GM12878 (cell line): ENCODE results near the gene ARID5B. TPM values are rescaled to one million over a fixed set of nuclear protein-coding genes. Genes with fewer than 3 reads are reported as not detected.

Experiments used
- BMI1 ChIP-seq: fragments of 450-650 bp; IDR thresholded peaks from 2 replicates; pipeline ENCODE4 v1.6.1; 2016; ENCODE audit warnings: mild to moderate bottlenecking, moderate library complexity, borderline replicate concordance
- CHD1 ChIP-seq: IDR thresholded peaks from 2 replicates; pipeline ENCODE4 v1.6.1; 2012; ENCODE audit warnings: low read depth, low read length, improper control_type of control experiment
- CREB1 ChIP-seq: IDR thresholded peaks from 2 replicates; pipeline ENCODE4 v1.6.1; 2012; ENCODE audit warnings: low read depth, mild to moderate bottlenecking, inconsistent platforms
- ESRRA ChIP-seq: IDR thresholded peaks from 2 replicates; pipeline ENCODE4 v1.6.1; 2012; ENCODE audit warnings: mild to moderate bottlenecking, low read length, improper control_type of control experiment
- HDAC2 ChIP-seq: fragments of 200-600 bp; sonication (generic); IDR thresholded peaks from 2 replicates; pipeline ENCODE4 v1.6.1; 2017
- JUND ChIP-seq: IDR thresholded peaks from 2 replicates; pipeline ENCODE4 v1.6.1; 2012; ENCODE audit warnings: low read depth, mild to moderate bottlenecking, low read length, improper control_type of control experiment, moderate library complexity
- KLF5 ChIP-seq: fragments of 450-650 bp; IDR thresholded peaks from 2 replicates; pipeline ENCODE4 v1.6.1; 2014; ENCODE audit warnings: mild to moderate bottlenecking; ENCODE audit not compliant: partially characterized antibody
- MEF2B ChIP-seq: fragments of 450-650 bp; IDR thresholded peaks from 2 replicates; pipeline ENCODE4 v1.6.1; 2018; ENCODE audit warnings: mild to moderate bottlenecking, moderate library complexity; ENCODE audit not compliant: partially characterized antibody, poor library complexity, severe bottlenecking
- NBN ChIP-seq: fragments of 450-650 bp; IDR thresholded peaks from 2 replicates; pipeline ENCODE4 v1.6.1; 2016
- POLR2A ChIP-seq: IDR thresholded peaks from 2 replicates; pipeline ENCODE4 v1.6.1; 2011; ENCODE audit warnings: low read depth, mild to moderate bottlenecking, low read length
- SIN3A ChIP-seq: IDR thresholded peaks from 2 replicates; pipeline ENCODE4 v1.6.1; 2012; ENCODE audit warnings: low read depth, low read length, improper control_type of control experiment
- SMC3 ChIP-seq: IDR thresholded peaks from 2 replicates; pipeline ENCODE4 v1.6.1; 2011; ENCODE audit warnings: low read length, improper control_type of control experiment, borderline replicate concordance
- STAT1 ChIP-seq: fragments of 450-650 bp; conservative IDR thresholded peaks from 2 replicates; pipeline ENCODE4 v1.6.1; 2014; ENCODE audit warnings: antibody characterized with exemption, mild to moderate bottlenecking
- SUZ12 ChIP-seq: fragments of 200-600 bp; sonication (generic); IDR thresholded peaks from one replicate; pipeline ENCODE4 v1.6.1; 2018; ENCODE audit warnings: antibody characterized with exemption, mild to moderate bottlenecking; ENCODE audit not compliant: unreplicated experiment
- YY1 ChIP-seq: IDR thresholded peaks from 2 replicates; pipeline ENCODE4 v1.6.1; 2011; ENCODE audit warnings: low read depth, mild to moderate bottlenecking, low read length
- ZNF24 ChIP-seq: fragments of 450-650 bp; IDR thresholded peaks from 2 replicates; pipeline ENCODE4 v1.6.1; 2017; ENCODE audit warnings: antibody characterized with exemption, mild to moderate bottlenecking
- ZNF622 ChIP-seq: fragments of 450-650 bp; IDR thresholded peaks from 2 replicates; pipeline ENCODE4 v1.6.1; 2017; ENCODE audit warnings: mild to moderate bottlenecking, inconsistent platforms
- ZSCAN29 ChIP-seq: fragments of 450-650 bp; IDR thresholded peaks from 2 replicates; pipeline ENCODE4 v1.6.1; 2017; ENCODE audit warnings: mild to moderate bottlenecking, moderate library complexity
- polyA plus RNA-seq, 11 experiments: library from polyadenylated mRNA; depleted of rRNA in 4 of 11; unstranded in 6 of 11; stranded (reverse) in 5 of 11; fragments of >200 nt; fragmentation: Nextera tagmentation in 4 of 11; fragmentation: Illumina TruSeq in 1 of 11; extraction: Ambion mirVana in 4 of 11; extraction: Trizol in 1 of 11; gene quantifications; 1 replicate in 1 of 11; 2 replicates in 10 of 11; pipeline versions ENCODE4 v1.2.1 to v1.2.3, GENCODE V29; 2011 to 2016; ENCODE audit warnings: inconsistent platforms in 2 of 11, missing spikeins in 2 of 11, low read depth in 1 of 11
- total RNA-seq, 4 experiments: library from RNA; depleted of rRNA in 3 of 4; stranded (reverse); fragments of >200 nt in 3 of 4; fragmentation: Illumina TruSeq in 1 of 4; extraction: Trizol in 1 of 4; gene quantifications; 2 replicates each; pipeline versions ENCODE4 v1.2.1 to v1.2.3, GENCODE V29; 2013 to 2021
- TF ChIP-seq, protein P1 (sequence below): IDR thresholded peaks from 2 replicates; pipeline ENCODE4 v1.6.1; 2012; ENCODE audit warnings: low read length, inconsistent platforms
- TF ChIP-seq, protein P2 (sequence below): IDR thresholded peaks from 2 replicates; pipeline ENCODE4 v1.6.1; 2012; ENCODE audit warnings: low read depth, low read length, improper control_type of control experiment
- TF ChIP-seq, protein P3 (sequence below): IDR thresholded peaks from 2 replicates; pipeline ENCODE4 v1.6.1; 2011; ENCODE audit warnings: mild to moderate bottlenecking, low read depth, low read length, moderate library complexity; ENCODE audit not compliant: insufficient replicate concordance
- TF ChIP-seq, protein P4 (sequence below): IDR thresholded peaks from 2 replicates; pipeline ENCODE4 v1.6.1; 2012; ENCODE audit warnings: improper control_type of control experiment, low read depth, low read length; ENCODE audit not compliant: insufficient replicate concordance

ARID5B gene
- total and polyA plus RNA-seq, 10 of the 15 experiments (the other 5 are each of a cell fraction or from before 2014, with no cell fraction given) = 2.7 to 8.5 (median 6.1) TPM

DNA sequence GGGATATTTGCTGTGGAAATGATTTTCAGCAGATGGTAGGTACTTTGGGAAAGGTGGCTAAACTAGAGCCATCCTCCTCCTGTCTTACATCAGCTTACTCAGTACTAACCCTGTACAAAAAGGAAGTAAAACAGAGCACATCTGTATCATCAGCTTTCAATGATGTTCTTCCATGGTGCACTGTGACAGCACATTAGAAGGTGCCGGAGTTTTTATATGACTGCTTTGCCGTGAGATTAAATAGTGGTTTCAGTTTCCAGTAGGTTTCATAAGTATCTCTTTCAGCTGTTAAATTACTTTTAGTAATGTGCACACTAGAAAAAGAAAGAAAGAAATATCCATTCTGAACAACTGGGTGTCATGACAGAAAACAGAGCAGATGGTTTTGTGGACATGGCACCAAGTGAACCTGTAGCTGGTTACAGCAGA is 86.5 kb downstream of the ARID5B start (continued):
- TF ChIP-seq YY1 (no peak), STAT1 (no peak), CHD1 (peak; percentile 82; the same call in 1 of the 2 replicates), ZSCAN29 (no peak), ESRRA (no peak), MEF2B (peak; percentile 39), SIN3A (no peak), SMC3 (peak; percentile 35; the same call in 1 of the 2 replicates), HDAC2 (no peak), BMI1 (0 out of 2 replicates have a peak, but pooled peaks have one; percentile 27), NBN (peak; percentile 69; the same call in 1 of the 2 replicates), JUND (peak; percentile 82), POLR2A (peak; percentile 48), ZNF622 (no peak), CREB1 (peak; percentile 93), ZNF24 (0 out of 2 replicates have a peak, but pooled peaks have one; percentile 13), KLF5 (no peak), SUZ12 (no peak)
- TF ChIP-seq, protein P1, sequence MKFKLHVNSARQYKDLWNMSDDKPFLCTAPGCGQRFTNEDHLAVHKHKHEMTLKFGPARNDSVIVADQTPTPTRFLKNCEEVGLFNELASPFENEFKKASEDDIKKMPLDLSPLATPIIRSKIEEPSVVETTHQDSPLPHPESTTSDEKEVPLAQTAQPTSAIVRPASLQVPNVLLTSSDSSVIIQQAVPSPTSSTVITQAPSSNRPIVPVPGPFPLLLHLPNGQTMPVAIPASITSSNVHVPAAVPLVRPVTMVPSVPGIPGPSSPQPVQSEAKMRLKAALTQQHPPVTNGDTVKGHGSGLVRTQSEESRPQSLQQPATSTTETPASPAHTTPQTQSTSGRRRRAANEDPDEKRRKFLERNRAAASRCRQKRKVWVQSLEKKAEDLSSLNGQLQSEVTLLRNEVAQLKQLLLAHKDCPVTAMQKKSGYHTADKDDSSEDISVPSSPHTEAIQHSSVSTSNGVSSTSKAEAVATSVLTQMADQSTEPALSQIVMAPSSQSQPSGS = peak; percentile 96
- TF ChIP-seq, protein P2, sequence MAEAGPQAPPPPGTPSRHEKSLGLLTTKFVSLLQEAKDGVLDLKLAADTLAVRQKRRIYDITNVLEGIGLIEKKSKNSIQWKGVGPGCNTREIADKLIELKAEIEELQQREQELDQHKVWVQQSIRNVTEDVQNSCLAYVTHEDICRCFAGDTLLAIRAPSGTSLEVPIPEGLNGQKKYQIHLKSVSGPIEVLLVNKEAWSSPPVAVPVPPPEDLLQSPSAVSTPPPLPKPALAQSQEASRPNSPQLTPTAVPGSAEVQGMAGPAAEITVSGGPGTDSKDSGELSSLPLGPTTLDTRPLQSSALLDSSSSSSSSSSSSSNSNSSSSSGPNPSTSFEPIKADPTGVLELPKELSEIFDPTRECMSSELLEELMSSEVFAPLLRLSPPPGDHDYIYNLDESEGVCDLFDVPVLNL = no peak
- TF ChIP-seq, protein P3, sequence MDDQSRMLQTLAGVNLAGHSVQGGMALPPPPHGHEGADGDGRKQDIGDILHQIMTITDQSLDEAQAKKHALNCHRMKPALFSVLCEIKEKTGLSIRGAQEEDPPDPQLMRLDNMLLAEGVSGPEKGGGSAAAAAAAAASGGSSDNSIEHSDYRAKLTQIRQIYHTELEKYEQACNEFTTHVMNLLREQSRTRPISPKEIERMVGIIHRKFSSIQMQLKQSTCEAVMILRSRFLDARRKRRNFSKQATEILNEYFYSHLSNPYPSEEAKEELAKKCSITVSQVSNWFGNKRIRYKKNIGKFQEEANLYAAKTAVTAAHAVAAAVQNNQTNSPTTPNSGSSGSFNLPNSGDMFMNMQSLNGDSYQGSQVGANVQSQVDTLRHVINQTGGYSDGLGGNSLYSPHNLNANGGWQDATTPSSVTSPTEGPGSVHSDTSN = no peak
- TF ChIP-seq, protein P4, sequence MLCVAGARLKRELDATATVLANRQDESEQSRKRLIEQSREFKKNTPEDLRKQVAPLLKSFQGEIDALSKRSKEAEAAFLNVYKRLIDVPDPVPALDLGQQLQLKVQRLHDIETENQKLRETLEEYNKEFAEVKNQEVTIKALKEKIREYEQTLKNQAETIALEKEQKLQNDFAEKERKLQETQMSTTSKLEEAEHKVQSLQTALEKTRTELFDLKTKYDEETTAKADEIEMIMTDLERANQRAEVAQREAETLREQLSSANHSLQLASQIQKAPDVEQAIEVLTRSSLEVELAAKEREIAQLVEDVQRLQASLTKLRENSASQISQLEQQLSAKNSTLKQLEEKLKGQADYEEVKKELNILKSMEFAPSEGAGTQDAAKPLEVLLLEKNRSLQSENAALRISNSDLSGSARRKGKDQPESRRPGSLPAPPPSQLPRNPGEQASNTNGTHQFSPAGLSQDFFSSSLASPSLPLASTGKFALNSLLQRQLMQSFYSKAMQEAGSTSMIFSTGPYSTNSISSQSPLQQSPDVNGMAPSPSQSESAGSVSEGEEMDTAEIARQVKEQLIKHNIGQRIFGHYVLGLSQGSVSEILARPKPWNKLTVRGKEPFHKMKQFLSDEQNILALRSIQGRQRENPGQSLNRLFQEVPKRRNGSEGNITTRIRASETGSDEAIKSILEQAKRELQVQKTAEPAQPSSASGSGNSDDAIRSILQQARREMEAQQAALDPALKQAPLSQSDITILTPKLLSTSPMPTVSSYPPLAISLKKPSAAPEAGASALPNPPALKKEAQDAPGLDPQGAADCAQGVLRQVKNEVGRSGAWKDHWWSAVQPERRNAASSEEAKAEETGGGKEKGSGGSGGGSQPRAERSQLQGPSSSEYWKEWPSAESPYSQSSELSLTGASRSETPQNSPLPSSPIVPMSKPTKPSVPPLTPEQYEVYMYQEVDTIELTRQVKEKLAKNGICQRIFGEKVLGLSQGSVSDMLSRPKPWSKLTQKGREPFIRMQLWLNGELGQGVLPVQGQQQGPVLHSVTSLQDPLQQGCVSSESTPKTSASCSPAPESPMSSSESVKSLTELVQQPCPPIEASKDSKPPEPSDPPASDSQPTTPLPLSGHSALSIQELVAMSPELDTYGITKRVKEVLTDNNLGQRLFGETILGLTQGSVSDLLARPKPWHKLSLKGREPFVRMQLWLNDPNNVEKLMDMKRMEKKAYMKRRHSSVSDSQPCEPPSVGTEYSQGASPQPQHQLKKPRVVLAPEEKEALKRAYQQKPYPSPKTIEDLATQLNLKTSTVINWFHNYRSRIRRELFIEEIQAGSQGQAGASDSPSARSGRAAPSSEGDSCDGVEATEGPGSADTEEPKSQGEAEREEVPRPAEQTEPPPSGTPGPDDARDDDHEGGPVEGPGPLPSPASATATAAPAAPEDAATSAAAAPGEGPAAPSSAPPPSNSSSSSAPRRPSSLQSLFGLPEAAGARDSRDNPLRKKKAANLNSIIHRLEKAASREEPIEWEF = peak; percentile 79
